Endothelial cell of coronary artery (primary cell): Measurements from ENCODE around the gene FBXW9. TPM values are rescaled to one million over a fixed set of nuclear protein-coding genes. Genes with fewer than 3 reads are reported as not detected.

Source experiments
- total RNA-seq: library from RNA; depleted of rRNA; stranded (reverse); fragments of >200 nt; gene quantifications from 2 replicates; pipeline ENCODE4 v1.2.3, GENCODE V29; 2014

FBXW9 gene
- total RNA-seq, result 5.6 and 9.3 TPM in 2 replicates

DNA sequence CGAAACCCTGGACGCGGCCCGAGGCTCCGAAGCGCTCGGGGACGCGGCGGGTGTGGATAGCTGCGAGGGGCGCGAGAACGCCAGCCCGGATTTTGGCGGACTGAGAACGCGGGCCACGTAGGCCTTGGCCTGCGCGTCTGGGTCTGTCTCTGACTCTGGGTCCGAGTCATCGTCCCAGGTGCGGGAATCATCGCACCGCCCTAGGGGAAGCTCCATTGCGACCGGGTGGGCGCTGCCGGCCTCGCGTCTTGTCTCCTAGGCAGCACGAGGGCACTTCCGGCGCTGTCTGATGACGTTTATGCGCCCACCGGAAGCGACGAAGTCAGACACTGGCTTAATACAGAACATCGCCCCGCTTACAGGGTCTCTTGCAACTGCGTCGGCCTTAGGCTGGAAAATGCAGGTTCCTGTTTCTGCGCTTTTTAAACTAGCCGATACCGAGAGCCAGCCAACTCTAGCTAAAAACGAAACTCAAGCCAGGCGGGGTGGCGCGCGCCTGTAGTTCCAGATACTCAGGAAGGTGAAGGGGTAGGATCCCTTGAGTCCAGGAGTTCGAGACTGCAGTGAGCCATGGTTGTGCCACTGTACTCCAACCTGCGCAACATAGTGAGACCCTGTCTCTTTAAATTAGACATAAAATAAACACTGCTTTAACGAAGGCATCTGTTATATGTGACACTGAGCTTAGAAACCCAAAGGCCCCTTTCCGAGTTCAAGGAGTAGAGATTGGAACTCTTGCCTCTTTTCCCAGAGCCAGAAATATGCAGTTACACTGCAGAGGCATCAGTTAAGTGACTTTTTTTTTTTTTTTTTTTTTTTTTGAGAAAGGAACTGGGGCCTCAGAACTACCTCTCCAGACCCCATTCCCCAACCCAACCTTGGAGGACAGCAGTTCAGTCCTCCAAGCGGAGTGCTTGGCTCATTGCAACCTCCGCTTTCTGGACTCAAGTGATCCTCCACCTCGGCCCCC lies at the start of gene FBXW9:
Gene FBXW9 (minus strand): TSS at position 266 of the 970 bp plus-strand sequence. CDS start 50 bp downstream, at position 216.

DNA sequence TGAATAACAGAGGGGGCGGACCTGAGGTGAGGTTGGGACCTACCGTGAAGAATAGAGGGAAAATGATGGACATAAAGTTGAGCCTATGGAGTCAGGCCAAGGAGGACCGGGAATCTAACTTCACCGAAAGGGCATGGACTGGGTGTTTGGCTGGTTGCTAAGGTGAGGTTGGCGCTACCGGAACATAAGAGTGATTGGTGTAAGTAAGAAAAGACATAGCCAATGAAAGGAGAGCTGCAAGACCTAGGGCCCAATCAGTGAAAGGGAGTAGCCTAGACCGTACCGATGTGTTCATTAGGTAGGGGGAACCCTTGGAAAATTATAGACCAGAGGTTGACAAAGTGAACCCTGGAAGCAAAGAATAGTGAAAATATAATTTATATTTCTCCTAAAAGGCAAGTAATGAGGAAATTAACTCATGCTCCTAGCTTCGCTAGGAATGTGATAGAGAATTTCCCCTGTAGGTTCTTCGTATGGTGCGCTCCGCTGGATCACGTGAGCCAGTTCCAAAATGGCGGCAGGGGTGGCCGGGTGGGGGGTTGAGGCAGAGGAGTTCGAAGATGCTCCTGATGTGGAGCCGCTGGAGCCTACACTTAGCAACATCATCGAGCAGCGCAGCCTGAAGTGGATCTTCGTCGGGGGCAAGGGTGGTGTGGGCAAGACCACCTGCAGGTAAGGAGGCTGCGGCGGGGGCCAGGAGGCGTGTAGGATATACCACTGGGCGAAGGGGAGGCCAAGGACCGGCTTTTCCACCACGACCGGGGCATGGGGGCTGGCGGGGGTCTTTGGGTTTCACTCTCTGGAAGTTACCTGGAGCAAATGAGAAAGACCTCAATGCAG lies 40.8 kb upstream of the FBXW9 start, which contains the start of gene GET3:
Gene GET3 (plus strand): TSS at position 503 of the 840 bp plus-strand sequence. CDS start 9 bp downstream, at position 512.

DNA sequence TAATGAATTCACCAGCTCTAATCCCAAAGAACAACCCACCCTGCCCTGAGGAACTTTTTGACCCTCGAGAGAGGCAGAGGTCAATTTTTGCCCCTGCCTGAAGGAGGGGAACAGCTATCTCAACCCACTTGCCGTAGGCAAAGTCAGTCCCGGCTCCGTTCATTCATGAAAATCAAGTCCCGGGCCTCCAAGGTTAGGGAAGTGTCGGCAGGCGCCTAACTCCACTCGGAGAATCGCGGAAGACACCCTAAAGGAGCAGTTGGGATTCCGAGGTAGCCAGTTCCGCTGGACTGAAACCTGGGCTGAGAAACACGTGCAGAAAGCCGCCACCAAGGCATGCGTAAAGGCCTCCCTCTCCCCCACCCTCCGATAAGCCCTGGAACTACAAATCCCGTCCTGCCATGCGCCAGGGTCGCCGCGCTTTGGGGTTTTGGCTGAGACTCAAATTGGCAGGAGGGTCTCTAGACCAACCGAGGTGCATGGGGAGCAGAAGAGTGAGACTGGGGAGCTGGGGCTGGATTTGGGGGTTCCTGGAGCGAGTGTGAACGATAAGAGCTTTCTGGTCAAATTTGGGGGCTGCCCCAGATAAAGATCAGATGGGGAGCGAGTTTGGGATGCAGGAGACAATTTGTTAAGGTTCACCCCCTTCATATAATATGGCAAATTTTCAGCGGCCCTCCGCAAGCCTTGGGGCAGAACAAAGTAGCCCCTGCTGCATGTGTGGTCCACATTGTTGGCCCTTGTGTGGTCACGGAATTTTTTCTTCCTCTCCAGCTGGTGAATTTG lies 27.4 kb upstream of the FBXW9 start, which contains the start of gene TNPO2:
Gene TNPO2 (minus strand): TSS at position 292 of the 786 bp plus-strand sequence. CDS start 2,955 bp downstream, outside the sequence.

DNA sequence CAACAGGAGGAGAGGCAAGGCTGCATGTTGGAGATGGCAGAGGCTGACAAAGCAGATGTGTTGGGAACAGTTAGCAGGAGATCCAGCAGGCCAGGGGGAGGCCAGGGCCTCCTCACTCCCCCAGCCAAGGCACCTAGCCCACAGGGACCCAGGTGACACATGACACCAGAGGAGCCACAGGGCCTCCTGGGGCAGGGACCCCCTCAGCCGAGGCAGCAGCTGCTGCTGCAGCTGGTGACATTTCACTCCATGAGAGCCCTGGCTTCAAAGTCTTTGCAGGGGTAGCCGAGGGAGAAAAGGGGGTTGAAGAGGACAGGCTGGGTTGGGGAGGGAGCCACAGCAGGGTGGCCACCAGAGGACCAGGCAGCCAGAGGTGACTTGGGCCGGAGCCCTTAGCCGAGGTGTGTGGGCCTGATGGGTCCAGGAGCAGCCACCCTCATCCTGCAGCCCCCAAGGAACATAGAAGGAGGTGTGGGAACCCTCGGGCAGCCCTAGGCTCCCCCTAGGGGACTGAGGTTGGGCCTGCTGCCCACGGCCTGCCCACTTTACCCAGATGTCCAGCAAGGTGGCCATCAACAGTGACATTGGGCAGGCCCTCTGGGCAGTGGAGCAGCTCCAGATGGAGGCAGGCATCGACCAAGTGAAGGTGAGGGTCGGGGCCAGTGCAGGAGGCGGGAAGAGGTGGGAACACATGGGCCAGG lies 8.8 kb downstream of the FBXW9 start, which contains the start of gene GNG14:
Gene GNG14 (plus strand): TSS at position 503 of the 701 bp plus-strand sequence. CDS start 51 bp downstream, at position 554.

DNA sequence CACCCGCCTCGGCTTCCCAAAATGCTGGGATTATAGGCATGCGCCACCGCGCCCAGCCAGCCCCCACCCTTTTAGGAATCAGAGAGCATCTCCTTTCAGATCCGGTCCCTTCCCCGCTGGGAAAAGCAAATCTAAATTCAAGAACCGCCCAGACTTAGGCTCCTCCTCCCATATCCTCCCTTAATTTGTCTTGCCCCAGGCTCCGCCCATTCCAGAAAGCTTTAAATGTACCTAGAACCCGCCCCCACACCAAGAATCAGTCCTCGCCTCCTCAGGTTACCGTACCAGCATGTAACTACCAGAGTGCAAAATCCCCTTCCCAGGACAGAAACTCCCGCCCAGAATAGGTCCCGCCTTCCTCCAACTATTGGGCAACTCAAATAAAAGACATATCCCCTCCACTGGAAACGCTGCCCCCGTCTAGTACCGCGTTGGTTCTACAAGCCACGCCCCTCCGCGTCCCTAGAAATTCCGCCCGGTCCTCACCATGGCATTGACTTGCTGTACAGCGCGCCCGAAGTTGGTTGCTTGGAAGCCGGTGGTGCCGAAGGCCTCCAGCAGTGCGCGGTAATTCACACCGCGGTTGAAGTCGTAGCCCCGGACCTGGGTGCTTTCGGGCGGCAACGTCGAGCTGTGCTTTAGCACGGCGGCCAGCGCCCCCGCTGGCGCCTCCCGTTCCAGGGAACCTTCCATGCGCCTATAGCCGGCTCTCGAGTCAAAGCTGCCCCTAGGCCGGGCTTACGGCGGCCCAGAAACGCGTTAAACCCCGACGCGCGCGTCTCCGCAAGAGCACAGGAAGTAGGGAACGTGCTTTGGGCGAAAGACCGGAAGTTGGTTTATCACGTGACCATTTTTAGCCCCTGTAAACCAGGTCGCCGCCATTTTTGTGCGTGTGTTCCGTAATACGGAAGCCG lies 15.1 kb downstream of the FBXW9 start, which contains the start of gene DHPS:
Gene DHPS (minus strand): TSS at position 807 of the 914 bp plus-strand sequence. CDS start 114 bp downstream, at position 693.

DNA sequence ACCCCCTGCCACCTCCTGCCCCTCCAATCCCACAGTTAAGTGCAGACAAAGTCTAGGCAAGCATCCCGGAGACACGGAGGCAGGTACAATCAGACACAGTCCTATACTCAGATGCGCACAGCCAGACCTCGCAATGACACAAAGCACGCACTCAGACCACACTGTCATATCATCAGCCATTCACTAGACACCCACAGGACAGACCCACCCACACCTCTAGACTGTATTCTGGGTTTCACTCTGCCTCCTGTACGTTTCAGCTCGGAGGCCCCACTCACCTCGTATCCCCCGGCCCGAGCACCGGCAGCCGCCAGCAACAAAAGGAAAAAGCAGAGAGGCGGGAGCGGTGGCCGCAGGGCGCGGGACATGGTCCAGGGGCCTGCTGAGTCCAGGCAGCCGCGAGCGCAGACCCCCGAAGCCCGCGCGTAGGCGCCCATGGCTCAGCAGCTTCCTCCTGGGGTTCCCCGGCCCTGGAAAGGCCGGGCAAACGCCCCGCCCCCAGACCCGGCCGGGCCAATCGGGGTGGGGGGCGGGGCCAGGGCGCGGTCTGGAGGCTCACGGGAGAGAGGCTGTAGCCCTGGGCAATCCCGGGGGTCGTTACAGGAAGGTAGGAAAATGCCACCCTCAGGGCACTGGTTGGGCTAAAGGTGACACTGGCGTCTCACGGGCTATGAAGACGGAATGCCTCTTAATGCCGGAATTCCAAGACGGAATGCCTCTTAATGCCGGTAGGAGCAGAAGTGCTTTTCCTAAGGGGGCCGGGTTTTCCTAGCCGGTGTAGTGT lies 30.0 kb downstream of the FBXW9 start, which contains the start of the genes MAN2B1 and WDR83:
Gene MAN2B1 (minus strand): TSS at position 478 of the 784 bp plus-strand sequence. CDS start 41 bp downstream, at position 437.
Gene WDR83 (plus strand): TSS at position 543 of the 784 bp plus-strand sequence. CDS start 2,984 bp downstream, outside the sequence.

Other genes starting within 250 kb of the FBXW9 start
- gene ZNF709, start 211.8 kb downstream of the FBXW9 start, total RNA-seq, result 2.6 and 3.6 TPM in 2 replicates
- 7.4 and 8.1 TPM in 2 replicates for gene ZNF564, start 145.1 kb downstream of the FBXW9 start, total RNA-seq
- 5.5 and 7.1 TPM in 2 replicates for gene ZNF490, start 85.8 kb downstream of the FBXW9 start, total RNA-seq
- 13.1 and 13.3 TPM in 2 replicates for gene ZNF791, start 85.7 kb downstream of the FBXW9 start, total RNA-seq
- gene MAN2B1, start 29.9 kb downstream of the FBXW9 start, total RNA-seq, result 26.6 and 33.1 TPM in 2 replicates
- gene WDR83, start 29.8 kb downstream of the FBXW9 start, total RNA-seq, result 9.5 and 11.8 TPM in 2 replicates
- gene DHPS, start 14.8 kb downstream of the FBXW9 start, total RNA-seq, result 47.1 and 64.1 TPM in 2 replicates
- not detected in 2 replicates for gene GNG14, start 8.6 kb downstream of the FBXW9 start, total RNA-seq
- gene TNPO2, start 27.3 kb upstream of the FBXW9 start, total RNA-seq, result 29.8 and 31.5 TPM in 2 replicates
- gene TRIR, start 38.1 kb upstream of the FBXW9 start, total RNA-seq, result 149 and 154 TPM in 2 replicates
- 96.2 and 110 TPM in 2 replicates for gene GET3, start 40.9 kb upstream of the FBXW9 start, total RNA-seq
- not detected in 2 replicates for gene BEST2, start 55.2 kb upstream of the FBXW9 start, total RNA-seq
- gene HOOK2, start 78.9 kb upstream of the FBXW9 start, total RNA-seq, result 11.7 and 17.2 TPM in 2 replicates
- gene JUNB, start 94.9 kb upstream of the FBXW9 start, total RNA-seq, result 28.0 and 50.4 TPM in 2 replicates
- 224 and 246 TPM in 2 replicates for gene PRDX2, start 105.2 kb upstream of the FBXW9 start, total RNA-seq
- gene THSD8, start 105.4 kb upstream of the FBXW9 start, total RNA-seq, result not detected in 2 replicates
- gene RNASEH2A, start 110.0 kb upstream of the FBXW9 start, total RNA-seq, result 18.4 and 35.4 TPM in 2 replicates
- not detected in 2 replicates for gene RTBDN, start 137.9 kb upstream of the FBXW9 start, total RNA-seq
- 0.09 and 0.36 TPM in 2 replicates for gene MAST1, start 141.9 kb upstream of the FBXW9 start, total RNA-seq
- 11.1 and 18.9 TPM in 2 replicates for gene DNASE2, start 184.8 kb upstream of the FBXW9 start, total RNA-seq
- gene KLF1, start 190.6 kb upstream of the FBXW9 start, total RNA-seq, result not detected in 2 replicates
- 16.5 and 22.1 TPM in 2 replicates for gene GCDH, start 194.5 kb upstream of the FBXW9 start, total RNA-seq
- gene SYCE2, start 222.7 kb upstream of the FBXW9 start, total RNA-seq, result 0.09 TPM in 1 of 2 replicates, not detected in the other
- 54.9 and 57.3 TPM in 2 replicates for gene FARSA, start 237.1 kb upstream of the FBXW9 start, total RNA-seq
- 1,479 and 1,611 TPM in 2 replicates for gene CALR, start 242.0 kb upstream of the FBXW9 start, total RNA-seq
- 59.1 and 98.8 TPM in 2 replicates for gene RAD23A, start 249.2 kb upstream of the FBXW9 start, total RNA-seq